HEK293 (cell line): ENCODE measurements around the gene METTL14.

Experiments used
- CTCF ChIA-PET: fragments of 350-600 bp; formaldehyde crosslinking; extraction: SDS; loops from one replicate; lab custom pipeline; 2021; ENCODE audit warnings: antibody characterized with exemption; lab: Yijun Ruan, JAX
- POLR2A ChIA-PET: fragments of 300-600 bp; formaldehyde crosslinking; extraction: SDS; loops from one replicate; lab custom pipeline; 2020; ENCODE audit warnings: antibody characterized with exemption, inconsistent platforms; lab: Yijun Ruan, JAX
- H3K27ac ChIP-seq: fragments of 200-500 bp; sonication (Bioruptor generic); 2 replicates; pipeline ENCODE4 v1.5.1; 2014; ENCODE audit warnings: low read depth, low read length, control low read depth, inconsistent platforms; ENCODE audit errors: extremely low read depth
- H3K36me3 ChIP-seq, 2 experiments: fragments of 200-500 bp in 1 of 2; sonication (Bioruptor generic) in 1 of 2; 1 replicate in 1 of 2; 2 replicates in 1 of 2; pipeline ENCODE4 v1.5.1; 2014 to 2017; ENCODE audit warnings: inconsistent platforms in 2 of 2, low read length in 2 of 2; ENCODE audit not compliant: control insufficient read depth in 2 of 2, insufficient read depth in 1 of 2
- H3K4me1 ChIP-seq: fragments of 200-500 bp; sonication (Bioruptor generic); 2 replicates; pipeline ENCODE4 v1.5.1; 2014; ENCODE audit warnings: mild to moderate bottlenecking, low read length, inconsistent platforms; ENCODE audit not compliant: control insufficient read depth, insufficient read depth
- H3K4me3 ChIP-seq: 2 replicates; pipeline ENCODE4 v1.5.1; 2011; ENCODE audit warnings: low read depth, mild to moderate bottlenecking, control low read depth, low read length, moderate library complexity
- H3K9me3 ChIP-seq: fragments of 200-500 bp; sonication (Bioruptor generic); 2 replicates; pipeline ENCODE4 v1.5.1; 2014; ENCODE audit warnings: low read depth, low read length, inconsistent platforms; ENCODE audit not compliant: control insufficient read depth, insufficient read depth
- HOXC10 ChIP-seq: sonication (generic); formaldehyde crosslinking; IDR thresholded peaks from 2 replicates; pipeline ENCODE4 v1.8.1; 2023; ENCODE audit warnings: mild to moderate bottlenecking, missing genetic modification reagents
- SETDB1 ChIP-seq: IDR thresholded peaks from one replicate; pipeline ENCODE4 v1.6.1; 2017; ENCODE audit warnings: mild to moderate bottlenecking, low read length, moderate library complexity, mixed read lengths; ENCODE audit not compliant: insufficient read length
- ZIC2 ChIP-seq: fragments of 450-650 bp; formaldehyde crosslinking; IDR thresholded peaks from 2 replicates; pipeline ENCODE4 v1.5.1; 2016; ENCODE audit warnings: missing biosample characterization, missing genetic modification characterization
- ZNF114 ChIP-seq: fragments of 450-650 bp; formaldehyde crosslinking; IDR thresholded peaks from 2 replicates; pipeline ENCODE4 v1.5.0; 2017; ENCODE audit warnings: missing biosample characterization, missing genetic modification characterization
- ZNF18 ChIP-seq: fragments of 450-650 bp; formaldehyde crosslinking; IDR thresholded peaks from 2 replicates; pipeline ENCODE4 v1.5.1; 2016; ENCODE audit warnings: missing biosample characterization, missing genetic modification characterization
- ZNF221 ChIP-seq: fragments of 450-650 bp; formaldehyde crosslinking; IDR thresholded peaks from 2 replicates; pipeline ENCODE4 v1.5.1; 2017; ENCODE audit warnings: missing biosample characterization, missing genetic modification characterization, borderline replicate concordance
- ZNF677 ChIP-seq: fragments of 450-650 bp; IDR thresholded peaks from 2 replicates; pipeline ENCODE4 v1.5.0; 2018; ENCODE audit warnings: missing biosample characterization, mild to moderate bottlenecking, missing genetic modification characterization, moderate library complexity
- ZNF701 ChIP-seq: fragments of 450-650 bp; formaldehyde crosslinking; IDR thresholded peaks from 2 replicates; pipeline ENCODE4 v1.5.1; 2016; ENCODE audit warnings: missing biosample characterization, missing genetic modification characterization
- ZNF76 ChIP-seq: fragments of 450-650 bp; formaldehyde crosslinking; IDR thresholded peaks from 2 replicates; pipeline ENCODE4; 2016; ENCODE audit warnings: low read depth, missing biosample characterization, missing genetic modification characterization, borderline replicate concordance
- ZNF776 ChIP-seq: fragments of 450-650 bp; formaldehyde crosslinking; IDR thresholded peaks from 2 replicates; pipeline ENCODE4 v1.5.0; 2017; ENCODE audit warnings: missing biosample characterization, missing genetic modification characterization, borderline replicate concordance
- ZSCAN16 ChIP-seq: fragments of 450-650 bp; formaldehyde crosslinking; IDR thresholded peaks from 2 replicates; pipeline ENCODE4 v1.5.1; 2016; ENCODE audit warnings: missing biosample characterization, missing genetic modification characterization
- ZSCAN4 ChIP-seq: fragments of 450-650 bp; formaldehyde crosslinking; IDR thresholded peaks from 2 replicates; pipeline ENCODE4 v1.5.1; 2017; ENCODE audit warnings: missing biosample characterization, missing genetic modification characterization
- TF ChIP-seq, protein P1 (sequence below): fragments of 450-650 bp; formaldehyde crosslinking; conservative IDR thresholded peaks from 2 replicates; pipeline ENCODE4 v1.5.1; 2016; ENCODE audit warnings: low read depth, missing biosample characterization, missing genetic modification characterization

Gene METTL14

DNA sequence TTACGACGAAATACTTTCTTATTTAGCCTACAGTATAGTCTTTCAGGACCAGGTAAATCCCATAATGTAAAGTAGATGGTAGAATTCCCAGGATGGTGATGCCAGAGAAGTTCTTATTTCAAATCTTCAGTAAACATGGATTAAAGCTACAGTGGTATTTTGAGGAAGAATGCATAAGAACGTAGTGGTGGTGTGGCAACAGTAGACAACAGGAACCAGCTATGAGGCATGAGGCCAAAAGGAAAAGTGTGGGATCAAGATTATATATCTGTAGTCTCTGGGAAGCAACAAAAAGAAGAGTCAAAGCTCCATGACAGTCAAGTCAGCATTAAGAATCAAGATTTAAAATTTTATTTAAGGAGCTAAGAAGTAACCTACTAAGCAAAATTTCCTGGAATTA lies 60.2 kb downstream of the METTL14 start (continued):
- TF ChIP-seq, protein P1, sequence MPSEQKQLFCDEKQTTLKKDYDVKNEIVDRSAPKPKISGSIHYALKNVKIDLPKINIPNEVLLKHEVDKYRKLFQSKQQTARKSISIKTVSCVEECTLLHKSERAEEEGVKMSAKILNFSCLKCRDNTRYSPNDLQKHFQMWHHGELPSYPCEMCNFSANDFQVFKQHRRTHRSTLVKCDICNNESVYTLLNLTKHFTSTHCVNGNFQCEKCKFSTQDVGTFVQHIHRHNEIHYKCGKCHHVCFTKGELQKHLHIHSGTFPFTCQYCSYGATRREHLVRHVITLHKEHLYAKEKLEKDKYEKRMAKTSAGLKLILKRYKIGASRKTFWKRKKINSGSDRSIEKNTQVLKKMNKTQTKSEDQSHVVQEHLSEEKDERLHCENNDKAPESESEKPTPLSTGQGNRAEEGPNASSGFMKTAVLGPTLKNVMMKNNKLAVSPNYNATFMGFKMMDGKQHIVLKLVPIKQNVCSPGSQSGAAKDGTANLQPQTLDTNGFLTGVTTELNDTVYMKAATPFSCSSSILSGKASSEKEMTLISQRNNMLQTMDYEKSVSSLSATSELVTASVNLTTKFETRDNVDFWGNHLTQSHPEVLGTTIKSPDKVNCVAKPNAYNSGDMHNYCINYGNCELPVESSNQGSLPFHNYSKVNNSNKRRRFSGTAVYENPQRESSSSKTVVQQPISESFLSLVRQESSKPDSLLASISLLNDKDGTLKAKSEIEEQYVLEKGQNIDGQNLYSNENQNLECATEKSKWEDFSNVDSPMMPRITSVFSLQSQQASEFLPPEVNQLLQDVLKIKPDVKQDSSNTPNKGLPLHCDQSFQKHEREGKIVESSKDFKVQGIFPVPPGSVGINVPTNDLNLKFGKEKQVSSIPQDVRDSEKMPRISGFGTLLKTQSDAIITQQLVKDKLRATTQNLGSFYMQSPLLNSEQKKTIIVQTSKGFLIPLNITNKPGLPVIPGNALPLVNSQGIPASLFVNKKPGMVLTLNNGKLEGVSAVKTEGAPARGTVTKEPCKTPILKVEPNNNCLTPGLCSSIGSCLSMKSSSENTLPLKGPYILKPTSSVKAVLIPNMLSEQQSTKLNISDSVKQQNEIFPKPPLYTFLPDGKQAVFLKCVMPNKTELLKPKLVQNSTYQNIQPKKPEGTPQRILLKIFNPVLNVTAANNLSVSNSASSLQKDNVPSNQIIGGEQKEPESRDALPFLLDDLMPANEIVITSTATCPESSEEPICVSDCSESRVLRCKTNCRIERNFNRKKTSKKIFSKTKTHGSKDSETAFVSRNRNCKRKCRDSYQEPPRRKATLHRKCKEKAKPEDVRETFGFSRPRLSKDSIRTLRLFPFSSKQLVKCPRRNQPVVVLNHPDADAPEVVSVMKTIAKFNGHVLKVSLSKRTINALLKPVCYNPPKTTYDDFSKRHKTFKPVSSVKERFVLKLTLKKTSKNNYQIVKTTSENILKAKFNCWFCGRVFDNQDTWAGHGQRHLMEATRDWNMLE: no peak
- TF ChIP-seq ZSCAN16 (tag by site-specific recombination) (no peak), ZNF18 (tag by site-specific recombination) (no peak), ZNF76 (no peak), ZNF114 (tag by site-specific recombination) (no peak), ZSCAN4 (tag by site-specific recombination) (no peak)

GRCh38 chr4:118746251-118746919 lies 61.2 kb downstream of the METTL14 start:
- TF ChIP-seq HOXC10 (CRISPR knock-in tag): no peak
- no peak for TF ChIP-seq SETDB1
- no peak for TF ChIP-seq ZNF221 (tag by site-specific recombination)
- TF ChIP-seq ZNF776 (tag by site-specific recombination): no peak
- no peak for TF ChIP-seq ZNF677 (tag by site-specific recombination)
- TF ChIP-seq, all 188 proteins: peak for 0
- Histone ChIP-seq H3K36me3 (peaks cover 0 to 41% of the 10 kb centered on the region in 2 experiments; a peak in 1 of 3 replicates), H3K27ac (no peak overlapping the region), H3K4me1 (no peaks in the 10 kb centered on the region), H3K4me3 (no peak overlapping the region), H3K9me3 (no peaks in the 10 kb centered on the region)
- ChIA-PET POLR2A (no interaction called here), CTCF (interaction anchor here (0.9 to 1.2 kb wide), 2 partner anchors 220 to 222 kb away, joined by 3 to 4 read pairs; no protein-coding TSS in a partner anchor)

DNA sequence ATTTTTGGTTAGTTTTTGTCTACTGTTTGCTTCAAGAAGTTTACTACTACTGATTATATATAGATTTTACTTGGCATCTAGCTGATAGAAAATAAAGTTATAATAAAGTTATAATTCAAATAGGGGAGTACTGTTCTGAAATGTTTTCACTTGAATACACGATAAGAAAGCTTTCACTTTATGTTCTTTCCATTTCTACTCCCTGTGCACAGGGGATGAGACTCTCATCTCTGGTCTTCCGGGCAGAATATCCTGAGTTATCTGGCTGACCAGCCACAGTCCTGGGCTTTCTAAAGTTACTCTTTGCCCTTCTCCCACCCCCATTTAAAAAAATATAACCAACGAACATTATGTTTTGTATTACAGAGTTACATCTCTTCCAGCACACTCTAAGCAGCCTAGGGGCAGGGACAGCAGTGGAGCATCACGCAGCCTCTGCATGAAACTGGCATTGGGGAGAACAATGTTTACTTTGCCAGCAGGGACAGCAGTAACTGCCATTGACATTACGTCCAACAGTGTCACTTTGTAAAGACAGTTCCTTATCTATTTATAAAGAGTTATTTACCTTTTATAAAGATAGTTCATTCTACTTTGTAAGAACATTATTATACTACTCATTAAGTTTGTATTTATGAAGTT lies 64.3 kb downstream of the METTL14 start:
- Histone ChIP-seq H3K9me3 (no peaks in the 10 kb centered on the region), H3K36me3 (peaks cover 0 to 36% of the 10 kb centered on the region in 2 experiments; a peak in 1 of 3 replicates), H3K4me3 (no peak overlapping the region), H3K4me1 (no peaks in the 10 kb centered on the region), H3K27ac (no peak overlapping the region)
- CTCF ChIA-PET: no interaction called here
- TF ChIP-seq ZNF701 (tag by site-specific recombination): no peak
- peak; percentile 25; the same call in 1 of the 2 replicates for TF ChIP-seq ZIC2 (tag by site-specific recombination)
- POLR2A ChIA-PET: no interaction called here
